Measurements from ENCODE around the gene MMADHC.

MMADHC gene

GRCh38 chr2:149587220-149587949 lies at the start of gene MMADHC:
Gene MMADHC (minus strand): TSS chr2:149587775. CDS start chr2:149587097, 678 bp downstream.
- DNase-seq (ENCODE audit: low spot score): peak; percentile 94

- no peak for DNase-seq (ENCODE audit: low spot score)
Observed at GRCh38 chr2:149634103-149634502, 46.5 kb upstream of the MMADHC start.

GRCh38 chr2:149630445-149630844 lies 42.9 kb upstream of the MMADHC start:
- no peak for DNase-seq (ENCODE audit: low spot score)

DNA sequence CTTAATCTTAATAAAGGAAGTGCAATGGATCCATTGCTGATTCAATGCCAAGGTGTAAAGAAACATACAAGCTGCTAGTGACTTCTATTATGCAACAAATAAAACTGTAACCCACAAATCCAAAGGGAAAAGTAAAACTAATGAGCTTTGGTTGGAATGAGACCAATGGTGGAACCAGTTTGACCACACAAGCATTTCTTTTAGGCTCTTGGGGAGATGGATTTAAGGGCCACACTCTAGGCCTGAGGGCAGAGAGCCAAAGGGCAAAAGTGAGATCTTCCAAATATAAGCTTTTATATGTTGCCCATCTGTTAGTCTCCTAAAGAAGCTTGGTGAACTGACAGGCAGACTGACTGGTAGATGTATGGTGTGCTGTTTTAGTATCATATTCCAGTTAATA lies 41.5 kb upstream of the MMADHC start:
- DNase-seq (ENCODE audit: low spot score): no peak

- no peak for DNase-seq (ENCODE audit: low spot score)
Observed at GRCh38 chr2:149627111-149627801, 39.7 kb upstream of the MMADHC start.

DNA sequence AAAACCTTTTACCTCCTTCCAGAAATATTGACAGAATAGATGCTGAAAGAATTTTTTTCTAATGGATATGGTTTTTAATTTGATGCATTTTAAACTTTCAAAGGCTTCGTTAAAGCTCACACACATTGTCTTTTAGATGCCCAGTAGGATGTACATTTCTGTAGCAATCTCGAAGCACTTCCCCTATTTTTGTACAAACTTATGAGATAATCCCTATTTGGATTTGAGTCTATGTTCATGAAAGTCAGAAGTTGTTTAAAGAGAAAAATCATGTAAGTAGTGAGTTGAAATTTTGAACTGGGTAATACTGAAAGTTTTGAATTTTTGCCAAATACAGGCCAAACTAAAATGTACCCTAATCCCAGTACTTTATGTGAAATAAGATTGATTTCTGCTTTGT lies 38.1 kb upstream of the MMADHC start:
- DNase-seq (ENCODE audit: low spot score): no peak

DNA sequence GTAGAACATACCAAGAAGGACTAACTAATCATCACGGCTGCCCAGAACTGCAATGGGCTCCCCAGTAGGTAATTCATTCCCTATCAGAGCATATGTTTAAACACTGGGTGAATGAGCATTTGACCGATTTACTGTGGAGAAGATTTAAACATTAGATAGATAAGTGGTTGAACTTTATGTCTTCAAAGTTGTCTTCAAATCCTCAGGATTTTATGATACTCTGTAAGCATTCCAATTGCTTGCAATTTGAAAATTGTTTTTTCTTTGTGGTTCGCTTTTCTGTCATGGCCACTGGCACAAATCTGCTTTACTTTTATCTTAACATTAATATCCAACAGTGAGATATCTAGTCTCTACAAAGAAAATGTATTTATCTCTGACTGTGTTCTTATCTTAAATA lies 37.7 kb upstream of the MMADHC start:
- no peak for DNase-seq (ENCODE audit: low spot score)

GRCh38 chr2:149622343-149622742 lies 34.8 kb upstream of the MMADHC start:
- no peak for DNase-seq (ENCODE audit: low spot score)

DNA sequence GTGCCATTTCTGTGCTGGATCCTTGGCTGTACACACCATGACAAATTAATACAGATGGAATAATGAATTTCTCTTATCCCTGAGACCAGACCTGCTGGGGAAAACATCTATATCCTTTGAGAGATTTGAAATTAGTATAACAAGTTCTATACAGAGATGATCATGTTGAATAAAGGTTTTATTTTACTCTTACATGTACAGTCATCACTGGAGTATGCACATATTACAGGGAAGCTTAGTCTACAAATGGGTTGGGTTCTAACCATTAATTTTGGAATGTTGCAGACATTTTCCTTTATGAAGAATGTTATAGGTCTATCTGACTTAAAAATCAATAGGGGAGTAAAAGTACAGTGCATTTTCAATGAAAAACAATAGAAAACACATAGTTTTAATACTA lies 29.9 kb upstream of the MMADHC start:
- DNase-seq (ENCODE audit: low spot score): no peak

DNA sequence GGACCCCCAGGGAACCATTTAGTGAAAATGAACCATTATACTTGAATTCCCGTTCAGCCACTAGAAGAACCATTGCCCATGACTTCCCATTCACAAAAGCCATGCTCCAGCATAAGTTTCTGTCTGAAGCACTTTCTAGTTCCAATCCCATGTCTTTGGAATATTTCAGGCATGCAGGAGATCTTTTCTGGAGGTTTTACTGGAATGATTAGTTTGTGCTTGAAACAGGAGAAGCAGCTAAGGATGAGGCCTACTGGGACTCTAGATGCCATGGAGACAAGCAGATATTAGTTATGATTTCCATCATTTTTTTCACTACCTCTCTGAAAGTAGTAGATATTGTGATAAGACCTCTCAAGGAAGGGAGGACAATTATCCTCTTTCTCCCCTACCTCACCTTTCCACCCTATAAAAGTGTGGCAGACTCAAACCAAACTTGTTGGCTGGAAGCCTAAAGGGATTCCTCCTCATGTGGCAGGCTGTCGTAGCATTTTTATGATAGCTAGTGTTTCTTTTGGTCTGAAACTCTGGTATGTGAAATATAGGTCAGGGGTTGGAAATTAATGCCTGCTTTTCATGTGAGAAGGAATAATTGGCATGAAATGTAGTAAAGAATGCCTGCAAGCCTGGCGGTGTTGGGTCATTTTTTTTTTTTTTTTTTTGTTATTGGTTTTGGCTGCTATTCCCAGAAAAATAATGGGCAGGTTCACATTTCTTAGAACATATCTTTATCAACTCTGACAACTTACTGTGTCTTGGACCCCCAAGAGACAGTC lies 29.3 kb upstream of the MMADHC start:
- DNase-seq (ENCODE audit: low spot score): no peak

GRCh38 chr2:149613704-149614103 lies 26.1 kb upstream of the MMADHC start:
- no peak for DNase-seq (ENCODE audit: low spot score)

DNA sequence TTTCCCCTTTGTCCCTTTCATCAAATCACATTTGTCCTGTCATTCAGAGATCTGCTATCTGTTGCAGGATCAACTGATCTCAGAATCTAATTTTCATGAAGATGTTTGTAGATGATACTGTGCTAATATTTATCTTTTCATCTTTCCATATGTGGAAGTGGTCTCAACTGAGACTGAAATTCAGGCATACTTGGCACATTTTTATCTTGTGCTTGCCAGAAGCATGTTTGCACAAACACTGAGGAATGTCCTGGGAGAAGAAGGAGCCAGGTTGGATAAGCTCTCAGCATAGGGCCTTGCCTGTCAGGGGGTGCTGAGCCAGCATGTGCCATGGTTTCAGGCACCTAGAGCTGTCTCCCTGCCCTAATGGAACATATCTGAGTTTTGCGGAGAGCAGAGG lies 24.5 kb upstream of the MMADHC start:
- DNase-seq (ENCODE audit: low spot score): no peak

- DNase-seq (ENCODE audit: low spot score): no peak
Observed at GRCh38 chr2:149611100-149611820, 23.7 kb upstream of the MMADHC start.

GRCh38 chr2:149606251-149606811 lies 18.8 kb upstream of the MMADHC start:
- no peak for DNase-seq (ENCODE audit: low spot score)

DNA sequence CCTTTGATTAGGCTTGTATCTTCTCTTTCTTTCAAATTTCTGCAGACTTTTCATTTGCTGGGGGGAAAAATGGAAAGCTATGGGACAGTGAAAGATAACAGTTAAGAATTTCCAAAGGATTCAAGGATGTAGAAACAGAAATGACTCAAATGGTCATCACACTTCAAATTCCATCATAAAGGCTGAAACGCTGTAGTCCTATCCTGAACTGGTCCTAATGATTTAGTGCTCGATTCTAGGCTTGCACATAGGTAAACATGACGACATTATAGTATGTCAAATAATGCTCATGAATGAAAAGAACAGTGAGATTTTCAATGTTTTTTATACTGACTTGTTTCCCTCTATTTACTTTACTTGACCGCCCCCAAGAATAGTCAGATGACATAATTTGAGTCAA lies 15.7 kb upstream of the MMADHC start:
- DNase-seq (ENCODE audit: low spot score): no peak

DNA sequence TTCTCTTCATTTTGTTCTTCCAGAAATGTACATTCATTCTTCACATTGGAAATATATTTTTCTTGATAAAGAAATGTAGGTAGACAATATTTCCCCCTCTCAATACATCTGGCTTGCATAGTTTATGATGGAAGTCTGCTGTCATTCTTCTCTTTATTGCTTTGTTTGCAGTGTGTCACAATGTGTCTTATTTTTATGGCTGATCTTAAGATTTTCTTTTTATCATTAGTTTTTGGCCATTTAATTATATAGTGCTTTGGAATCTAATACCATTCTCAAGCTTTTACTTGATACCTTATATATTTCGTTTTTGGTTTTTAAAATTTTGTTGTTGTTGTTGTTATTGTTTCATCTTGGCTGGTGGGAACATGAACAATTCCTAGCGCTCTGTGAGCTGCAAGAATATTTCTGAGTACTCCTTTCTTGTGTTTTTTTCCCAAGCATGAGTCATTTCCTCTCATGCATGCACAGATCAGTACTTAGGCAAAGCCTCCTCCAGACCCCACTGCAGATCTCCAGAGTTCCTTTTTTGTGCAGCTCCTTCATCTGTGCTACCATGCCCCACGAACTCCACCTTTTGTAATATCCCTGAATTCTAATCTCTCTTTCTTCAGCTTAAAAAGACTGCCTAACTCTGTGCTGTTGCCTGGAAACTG lies 13.7 kb upstream of the MMADHC start:
- no peak for DNase-seq (ENCODE audit: low spot score)

GRCh38 chr2:149597668-149598326 lies 10.2 kb upstream of the MMADHC start:
- DNase-seq (ENCODE audit: low spot score): peak; percentile 76

DNA sequence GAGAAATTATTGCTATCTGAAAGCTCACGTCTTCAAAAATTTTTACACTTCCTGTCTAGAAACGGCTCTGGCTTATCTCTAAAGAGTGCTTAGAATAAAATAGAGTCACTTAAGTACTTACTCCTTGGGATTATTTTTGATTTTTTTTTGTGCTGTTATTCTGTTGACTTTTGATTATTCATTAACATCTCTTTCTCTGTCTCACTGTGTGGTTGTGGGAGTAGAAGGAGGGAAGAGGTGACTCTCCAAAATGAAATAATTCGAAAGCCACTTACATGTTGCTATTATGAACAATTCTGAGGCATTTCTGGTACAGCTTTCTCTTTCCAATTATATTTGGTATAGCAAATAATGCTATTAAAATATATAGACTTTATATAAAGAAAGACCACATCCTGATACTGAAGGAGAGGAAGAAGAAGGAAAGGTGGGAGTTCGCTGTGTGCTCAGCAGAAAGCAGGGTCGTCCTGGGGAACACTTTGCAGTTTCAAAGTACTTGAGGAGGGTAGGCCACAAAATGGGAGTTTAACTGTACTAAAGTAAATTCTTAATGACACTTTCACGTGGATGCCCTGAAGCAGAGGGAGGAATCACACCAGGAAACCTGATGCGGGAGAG lies 9.6 kb upstream of the MMADHC start:
- no peak for DNase-seq (ENCODE audit: low spot score)

GRCh38 chr2:149596471-149596870 lies 8.9 kb upstream of the MMADHC start:
- DNase-seq (ENCODE audit: low spot score): no peak
